SU-DHL-6 (cell line): Measurements from ENCODE around the gene AFAP1L1.

Source experiments
- H2AFZ ChIP-seq: fragments of 200-600 bp; sonication (generic); 2 replicates; pipeline ENCODE4 v1.6.1; 2014; ENCODE audit warnings: low read depth, mild to moderate bottlenecking, moderate library complexity, mixed read lengths, antibody characterized with exemption, low read length; ENCODE audit not compliant: severe bottlenecking
- H3F3A ChIP-seq: fragments of 200-600 bp; shearing (Covaris generic); 2 replicates; pipeline ENCODE4 v1.6.0; 2016; ENCODE audit warnings: antibody characterized with exemption, mild to moderate bottlenecking; ENCODE audit not compliant: insufficient read depth
- H3K27ac ChIP-seq: fragments of 200-600 bp; sonication (generic); 2 replicates; pipeline ENCODE4 v1.5.1; 2016; ENCODE audit warnings: low read depth, mild to moderate bottlenecking, low read length, moderate library complexity, mixed read lengths
- H3K27me3 ChIP-seq: fragments of 200-600 bp; sonication (generic), shearing (Covaris generic); 2 replicates; pipeline ENCODE4 v1.6.0; 2014; ENCODE audit warnings: mild to moderate bottlenecking, low read length
- H3K36me3 ChIP-seq: fragments of 200-600 bp; sonication (generic); 2 replicates; pipeline ENCODE4 v1.6.1; 2014; ENCODE audit warnings: mild to moderate bottlenecking, low read length, mixed read lengths
- H3K4me2 ChIP-seq: fragments of 300-600, 200-600 bp; shearing (Covaris generic), sonication (generic); 2 replicates; pipeline ENCODE4 v1.6.0; 2014; ENCODE audit warnings: low read length, low read depth, mild to moderate bottlenecking; ENCODE audit not compliant: poor library complexity, severe bottlenecking
- H3K4me3 ChIP-seq: fragments of 200-600 bp; sonication (generic); 2 replicates; pipeline ENCODE4 v1.5.1; 2014; ENCODE audit warnings: antibody characterized with exemption, low read length, mild to moderate bottlenecking, mixed read lengths; ENCODE audit not compliant: insufficient read depth, poor library complexity, severe bottlenecking
- H3K79me2 ChIP-seq: fragments of 200-600 bp; sonication (generic); 2 replicates; pipeline ENCODE4 v1.6.1; 2014; ENCODE audit warnings: mild to moderate bottlenecking, low read length, moderate library complexity; ENCODE audit not compliant: insufficient read depth
- H3K9ac ChIP-seq: fragments of 200-600 bp; sonication (generic); 2 replicates; pipeline ENCODE4 v1.7.0; 2014; ENCODE audit warnings: mild to moderate bottlenecking, low read length
- H3K9me2 ChIP-seq: fragments of 200-600 bp; sonication (generic); replicated peaks from 2 replicates; pipeline ENCODE4 v1.6.1; 2014; ENCODE audit warnings: low read length; ENCODE audit not compliant: insufficient read depth
- H3K9me3 ChIP-seq: fragments of 200-600 bp; sonication (generic); 2 replicates; pipeline ENCODE4 v1.6.1; 2014; ENCODE audit warnings: low read length, mixed read lengths; ENCODE audit not compliant: insufficient read depth
- H4K20me1 ChIP-seq: fragments of 200-600 bp; sonication (generic); 2 replicates; pipeline ENCODE4 v1.6.1; 2014; ENCODE audit warnings: low read depth, mild to moderate bottlenecking, antibody characterized with exemption, low read length, moderate library complexity, mixed read lengths
- EZH2phosphoT487 ChIP-seq: fragments of 200-600 bp; sonication (generic), shearing (Covaris generic); conservative IDR thresholded peaks from 2 replicates; pipeline ENCODE4 v1.6.1; 2018; ENCODE audit warnings: mild to moderate bottlenecking, antibody characterized with exemption, low read length, moderate library complexity, mixed read lengths
- TF ChIP-seq, protein P1 (sequence below): fragments of 200-600 bp; sonication (generic); IDR thresholded peaks from one replicate; pipeline ENCODE4 v1.5.1; 2017; ENCODE audit warnings: antibody characterized with exemption, mild to moderate bottlenecking, low read length, moderate library complexity; ENCODE audit not compliant: insufficient read depth, poor library complexity, severe bottlenecking

The AFAP1L1 gene

DNA sequence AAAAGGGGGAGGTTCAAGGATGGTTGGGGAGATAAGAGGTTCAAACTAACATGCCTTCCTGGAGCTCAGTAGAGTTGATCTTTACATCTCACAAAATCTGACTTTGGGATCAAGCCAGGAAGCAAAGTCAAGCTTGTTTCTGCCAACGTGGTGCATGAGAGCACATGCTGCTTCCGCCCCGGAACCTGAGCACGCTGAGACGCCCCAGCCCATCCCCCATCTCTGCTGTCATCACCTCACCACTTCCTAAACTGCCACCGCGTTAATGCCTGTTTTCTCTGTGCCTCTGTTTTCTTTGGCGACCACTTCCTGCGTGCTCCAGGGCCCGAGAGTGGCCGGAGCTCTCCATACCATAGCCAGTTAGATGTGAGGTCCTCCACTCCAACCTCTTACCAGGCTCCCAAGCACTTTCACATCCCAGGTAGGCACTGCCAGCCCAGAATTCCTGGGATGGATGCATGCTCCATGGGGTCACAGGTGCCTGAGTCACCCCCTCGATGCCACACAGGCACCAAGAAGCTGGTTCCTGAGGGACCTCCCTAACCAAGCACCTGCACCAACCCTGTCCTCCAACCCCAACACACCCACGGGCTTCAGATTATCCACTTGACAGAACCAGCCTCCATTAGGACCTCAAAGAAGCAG is 31.2 kb upstream of the AFAP1L1 start:
- Histone ChIP-seq H3K9me2 (no peaks in the 10 kb centered on the region), H3K36me3 (no peaks in the 10 kb centered on the region), H3K4me2 (no peak overlapping the region), H3K9ac (no peak overlapping the region), H4K20me1 (no peaks in the 10 kb centered on the region), H3K9me3 (no peaks in the 10 kb centered on the region), H3K27ac (no peak overlapping the region), H3F3A (no peaks in the 10 kb centered on the region), H3K4me3 (no peak overlapping the region), H3K79me2 (no peaks in the 10 kb centered on the region), H3K27me3 (no peaks in the 10 kb centered on the region), H2AFZ (no peak overlapping the region)
- no peak for TF ChIP-seq EZH2phosphoT487
- TF ChIP-seq, protein P1, sequence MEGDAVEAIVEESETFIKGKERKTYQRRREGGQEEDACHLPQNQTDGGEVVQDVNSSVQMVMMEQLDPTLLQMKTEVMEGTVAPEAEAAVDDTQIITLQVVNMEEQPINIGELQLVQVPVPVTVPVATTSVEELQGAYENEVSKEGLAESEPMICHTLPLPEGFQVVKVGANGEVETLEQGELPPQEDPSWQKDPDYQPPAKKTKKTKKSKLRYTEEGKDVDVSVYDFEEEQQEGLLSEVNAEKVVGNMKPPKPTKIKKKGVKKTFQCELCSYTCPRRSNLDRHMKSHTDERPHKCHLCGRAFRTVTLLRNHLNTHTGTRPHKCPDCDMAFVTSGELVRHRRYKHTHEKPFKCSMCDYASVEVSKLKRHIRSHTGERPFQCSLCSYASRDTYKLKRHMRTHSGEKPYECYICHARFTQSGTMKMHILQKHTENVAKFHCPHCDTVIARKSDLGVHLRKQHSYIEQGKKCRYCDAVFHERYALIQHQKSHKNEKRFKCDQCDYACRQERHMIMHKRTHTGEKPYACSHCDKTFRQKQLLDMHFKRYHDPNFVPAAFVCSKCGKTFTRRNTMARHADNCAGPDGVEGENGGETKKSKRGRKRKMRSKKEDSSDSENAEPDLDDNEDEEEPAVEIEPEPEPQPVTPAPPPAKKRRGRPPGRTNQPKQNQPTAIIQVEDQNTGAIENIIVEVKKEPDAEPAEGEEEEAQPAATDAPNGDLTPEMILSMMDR, result no peak

GRCh38 chr5:149242339-149242738 is 29.3 kb upstream of the AFAP1L1 start:
- TF ChIP-seq, protein P1, result no peak
- TF ChIP-seq EZH2phosphoT487, result no peak
- no peaks in the 10 kb centered on the region for H4K20me1 ChIP-seq

GRCh38 chr5:149246906-149247305 is 24.8 kb upstream of the AFAP1L1 start:
- Histone ChIP-seq H4K20me1 (no peaks in the 10 kb centered on the region), H3K36me3 (no peaks in the 10 kb centered on the region), H3K9ac (no peak overlapping the region), H3K9me3 (no peaks in the 10 kb centered on the region), H3K27ac (no peak overlapping the region), H3K4me2 (no peak overlapping the region), H3F3A (no peaks in the 10 kb centered on the region), H3K4me3 (no peak overlapping the region), H2AFZ (no peak overlapping the region), H3K27me3 (no peaks in the 10 kb centered on the region), H3K9me2 (no peaks in the 10 kb centered on the region), H3K79me2 (no peaks in the 10 kb centered on the region)
- no peak for TF ChIP-seq EZH2phosphoT487
- TF ChIP-seq, protein P1, result no peak

More at GRCh38 chr5:149242339-149242738, 29.3 kb upstream of the AFAP1L1 start:
- Histone ChIP-seq H3K27me3 (no peaks in the 10 kb centered on the region), H3K9ac (no peak overlapping the region), H3K4me3 (no peak overlapping the region), H2AFZ (no peak overlapping the region), H3K9me3 (no peaks in the 10 kb centered on the region), H3F3A (no peaks in the 10 kb centered on the region), H3K79me2 (no peaks in the 10 kb centered on the region), H3K9me2 (no peaks in the 10 kb centered on the region), H3K27ac (no peak overlapping the region), H3K4me2 (no peak overlapping the region), H3K36me3 (no peaks in the 10 kb centered on the region)
